Smooth muscle cell (in vitro differentiated cells): ENCODE results near the gene STK17A. TPM values are rescaled to one million over a fixed set of nuclear protein-coding genes. Genes with fewer than 3 reads are reported as not detected.

Experiments
- DNase-seq: peaks from one replicate; lab custom pipeline; 2025; ENCODE audit not compliant: unreplicated experiment; lab: John Stamatoyannopoulos, UW
- H2AFZ ChIP-seq: fragments of 200-600 bp; sonication (generic); 2 replicates; pipeline ENCODE4 v1.6.0; 2016; ENCODE audit warnings: antibody characterized with exemption, low read depth, mild to moderate bottlenecking
- H3F3A ChIP-seq: fragments of 200-600 bp; sonication (generic); 2 replicates; pipeline ENCODE4 v1.6.0; 2017; ENCODE audit warnings: antibody characterized with exemption, low read depth
- H3K27ac ChIP-seq: fragments of 200-600 bp; sonication (generic); 2 replicates; pipeline ENCODE4 v1.5.1; 2016; ENCODE audit warnings: low read depth, mild to moderate bottlenecking
- H3K27me3 ChIP-seq: fragments of 200-600 bp; sonication (generic); 2 replicates; pipeline ENCODE4 v1.6.1; 2016; ENCODE audit warnings: low read depth, mild to moderate bottlenecking
- H3K36me3 ChIP-seq: fragments of 200-600 bp; sonication (generic); 2 replicates; pipeline ENCODE4 v1.5.1; 2016; ENCODE audit warnings: low read depth
- H3K4me1 ChIP-seq: fragments of 200-600 bp; sonication (generic); 2 replicates; pipeline ENCODE4 v1.5.1; 2016; ENCODE audit warnings: low read depth
- H3K4me2 ChIP-seq: fragments of 200-600 bp; sonication (generic); 2 replicates; pipeline ENCODE4 v1.6.0; 2016; ENCODE audit warnings: mild to moderate bottlenecking
- H3K4me3 ChIP-seq: fragments of 200-600 bp; sonication (generic); 2 replicates; pipeline ENCODE4 v1.5.1; 2016; ENCODE audit warnings: mild to moderate bottlenecking
- H3K79me2 ChIP-seq: fragments of 200-600 bp; sonication (generic); 2 replicates; pipeline ENCODE4 v1.6.0; 2016; ENCODE audit warnings: low read depth, mild to moderate bottlenecking
- H3K9ac ChIP-seq: fragments of 200-600 bp; sonication (generic); 2 replicates; pipeline ENCODE4 v1.6.0; 2016; ENCODE audit warnings: low read depth
- H3K9me3 ChIP-seq: fragments of 200-600 bp; sonication (generic); replicated peaks from 2 replicates; pipeline ENCODE4 v1.5.1; 2016; ENCODE audit warnings: low read depth
- H4K20me1 ChIP-seq: fragments of 200-600 bp; sonication (generic); 2 replicates; pipeline ENCODE4 v1.6.0; 2016; ENCODE audit warnings: low read depth
- CTCF ChIP-seq: fragments of 200-600 bp; sonication (generic); IDR thresholded peaks from 2 replicates; pipeline ENCODE4 v1.5.1; 2017; ENCODE audit warnings: borderline replicate concordance, mild to moderate bottlenecking, antibody characterized with exemption; ENCODE audit not compliant: insufficient read depth, poor library complexity, severe bottlenecking
- WGBS: methylation state at CpG from one replicate; pipeline ENCODE4 v1.1.7; 2016; ENCODE audit warnings: low lambda C conversion rate; 5-methylcytosine and 5-hydroxymethylcytosine counted together
- polyA plus RNA-seq: library from polyadenylated mRNA; unstranded; fragments of >200 nt; fragmentation: Nextera tagmentation; extraction: Ambion mirVana; gene quantifications from 2 replicates; pipeline ENCODE4 v1.2.1, GENCODE V29; 2016
- total RNA-seq: library from RNA; depleted of rRNA; stranded (reverse); fragments of >200 nt; gene quantifications from 2 replicates; pipeline ENCODE4 v1.2.3, GENCODE V29; 2014

Gene STK17A
- total and polyA plus RNA-seq, 2 experiments from 2014 or later = 21.0 to 28.2 TPM

GRCh38 chr7:43586251-43586900 lies 3.5 kb downstream of the STK17A start:
- Histone ChIP-seq H4K20me1 (peaks cover 79% of the 10 kb centered on the region), H3K27ac (no peak overlapping the region)

GRCh38 chr7:43588477-43589132 lies 5.7 kb downstream of the STK17A start:
- Histone ChIP-seq H3F3A (no peaks in the 10 kb centered on the region), H3K27ac (no peak overlapping the region), H3K9me3 (no peaks in the 10 kb centered on the region), H3K79me2 (peaks cover 84% of the 10 kb centered on the region), H3K9ac (no peak overlapping the region), H3K36me3 (no peaks in the 10 kb centered on the region), H3K4me3 (no peak overlapping the region), H4K20me1 (peaks cover 99% of the 10 kb centered on the region), H2AFZ (no peak overlapping the region), H3K27me3 (no peaks in the 10 kb centered on the region), H3K4me1 (peaks cover 9% of the 10 kb centered on the region), H3K4me2 (no peak overlapping the region)
- whole genome bisulfite sequencing = 92% methylated on average over 5 of the region's 5 CpGs
- DNase-seq = no peak
- no peak for TF ChIP-seq CTCF

More at GRCh38 chr7:43586251-43586900, 3.5 kb downstream of the STK17A start:
- Histone ChIP-seq H3K9ac (no peak overlapping the region), H3K4me1 (peaks cover 9% of the 10 kb centered on the region), H3K4me2 (peak overlapping the region; percentile 16), H3K36me3 (no peaks in the 10 kb centered on the region), H2AFZ (no peak overlapping the region), H3K4me3 (no peak overlapping the region), H3K27me3 (no peaks in the 10 kb centered on the region), H3K9me3 (no peaks in the 10 kb centered on the region), H3F3A (no peaks in the 10 kb centered on the region), H3K79me2 (peaks cover 65% of the 10 kb centered on the region)
- DNase-seq = no peak
- 86% methylated on average over 4 of the region's 4 CpGs for WGBS
- no peak for TF ChIP-seq CTCF

- TF ChIP-seq CTCF = no peak
- Histone ChIP-seq H3F3A (no peaks in the 10 kb centered on the region), H3K9me3 (no peaks in the 10 kb centered on the region), H3K4me2 (no peak overlapping the region), H2AFZ (no peak overlapping the region), H4K20me1 (peaks cover 99% of the 10 kb centered on the region), H3K27ac (no peak overlapping the region), H3K79me2 (peaks cover 87% of the 10 kb centered on the region), H3K4me3 (no peak overlapping the region), H3K9ac (no peak overlapping the region), H3K27me3 (no peaks in the 10 kb centered on the region), H3K36me3 (no peaks in the 10 kb centered on the region), H3K4me1 (peaks cover 7% of the 10 kb centered on the region)
- no peak for DNase-seq
These were observed 6.2 kb downstream of the STK17A start for GRCh38 chr7:43589133-43589478.

- 98% methylated on average over 3 of the region's 3 CpGs for WGBS
- H2AFZ ChIP-seq = no peak overlapping the region
- no peaks in the 10 kb centered on the region for H3K9me3 ChIP-seq
- no peak for TF ChIP-seq CTCF
- DNase-seq = no peak
- peaks cover 87% of the 10 kb centered on the region for H3K79me2 ChIP-seq
- H3K27me3 ChIP-seq = no peaks in the 10 kb centered on the region
- H3K4me3 ChIP-seq = no peak overlapping the region
- peaks cover 94% of the 10 kb centered on the region for H4K20me1 ChIP-seq
- no peak overlapping the region for H3K9ac ChIP-seq
- no peaks in the 10 kb centered on the region for H3F3A ChIP-seq
- H3K4me2 ChIP-seq = no peak overlapping the region
- no peaks in the 10 kb centered on the region for H3K36me3 ChIP-seq
- peaks cover under 1% of the 10 kb centered on the region for H3K4me1 ChIP-seq
- no peak overlapping the region for H3K27ac ChIP-seq
These were observed 6.8 kb downstream of the STK17A start for GRCh38 chr7:43589728-43590127.
